ENCODE results near the gene PSMD5.

DNA sequence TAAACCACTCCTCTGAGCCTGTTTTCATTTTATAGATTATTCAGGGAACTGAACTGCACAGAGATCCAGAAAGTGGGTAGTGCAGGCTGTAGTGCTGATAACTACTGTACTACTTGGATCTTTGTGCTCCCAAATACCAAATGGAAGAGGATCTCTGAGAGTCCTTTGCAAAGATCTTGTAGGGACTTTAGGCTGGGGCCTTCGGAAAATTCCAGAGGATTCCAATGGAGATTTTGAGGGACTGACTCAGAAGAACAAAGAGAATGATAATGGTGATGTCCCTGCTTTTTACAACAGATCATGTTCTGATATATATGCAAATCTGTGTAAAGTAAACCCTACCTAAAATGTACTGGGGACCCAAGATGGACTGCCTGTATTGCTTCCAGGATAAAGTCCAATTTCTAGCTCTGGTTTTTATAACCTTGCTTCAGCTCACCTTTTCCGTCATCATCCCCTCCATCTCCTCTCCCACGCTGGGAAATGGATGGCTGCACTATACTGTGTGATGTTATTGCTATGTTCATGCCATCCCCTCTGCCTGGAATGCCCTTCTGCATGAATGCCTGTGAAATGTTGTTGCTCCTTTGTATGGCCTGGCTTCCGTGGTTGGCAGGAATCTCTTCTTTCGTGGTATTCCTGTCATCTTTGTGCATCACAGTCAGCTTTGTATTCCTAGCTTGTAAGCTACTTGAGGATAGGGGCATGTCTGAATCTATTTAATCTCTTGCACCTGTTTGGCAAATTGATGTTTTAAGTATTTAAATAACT lies 9.7 kb upstream of the PSMD5 start:
- TF ChIP-seq CTCF (conservative IDR thresholded peaks at IDR 0.05; ENCODE audit: low read depth, low read length), result no peak
- TF ChIP-seq EZH2 (IDR thresholded peaks at IDR 0.05; ENCODE audit: borderline replicate concordance, low read depth, low read length, poor library complexity, severe bottlenecking), result no peak

Measured in A673 (cell line).